ENCODE data around the gene TRIM8. TPM values are rescaled to one million over a fixed set of nuclear protein-coding genes. Genes with fewer than 3 reads are reported as not detected.

The TRIM8 gene
- total and polyA plus RNA-seq, 9 donors = 48.5 to 120 (median 84.3) TPM

DNA sequence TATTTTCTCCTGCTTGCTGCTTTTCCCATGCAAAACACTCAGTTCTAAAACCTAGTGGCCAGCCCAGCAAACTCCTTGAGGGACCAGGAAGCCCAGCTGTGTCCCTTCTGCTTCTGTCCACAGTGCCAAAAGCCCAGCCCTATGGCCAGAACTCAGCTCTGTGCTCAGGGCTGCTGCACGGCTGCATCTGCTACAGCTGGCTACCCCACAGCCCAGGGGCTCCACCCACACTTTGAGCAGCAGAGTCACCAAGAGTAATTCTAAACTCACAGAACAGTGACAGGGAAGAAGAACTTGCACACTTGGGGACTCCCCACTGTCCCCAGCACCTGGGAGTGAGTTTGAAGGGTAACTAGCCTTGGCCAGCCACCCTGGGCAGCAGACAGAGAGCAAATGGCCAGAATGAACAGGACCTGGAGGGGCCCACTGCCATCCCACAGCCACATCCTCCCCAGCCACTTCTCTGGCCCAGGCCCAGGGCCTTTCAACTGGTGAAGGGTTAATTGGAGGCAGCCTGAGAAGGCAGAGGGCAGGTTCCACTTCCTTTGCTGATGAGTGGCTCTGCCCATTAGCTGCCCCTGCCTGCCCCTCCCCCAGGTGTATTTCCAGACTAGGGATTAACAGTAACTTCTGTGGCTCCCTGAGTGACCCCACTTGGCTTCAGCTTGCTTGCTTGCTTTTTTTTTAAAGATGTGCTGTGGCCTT lies 28.1 kb upstream of the TRIM8 start:
- DNase-seq = no peak
- no peak for TF ChIP-seq POLR2A (IDR thresholded peaks at IDR 0.05)
- no peak for TF ChIP-seq EP300 (IDR thresholded peaks at IDR 0.05)
- TF ChIP-seq, protein P1, sequence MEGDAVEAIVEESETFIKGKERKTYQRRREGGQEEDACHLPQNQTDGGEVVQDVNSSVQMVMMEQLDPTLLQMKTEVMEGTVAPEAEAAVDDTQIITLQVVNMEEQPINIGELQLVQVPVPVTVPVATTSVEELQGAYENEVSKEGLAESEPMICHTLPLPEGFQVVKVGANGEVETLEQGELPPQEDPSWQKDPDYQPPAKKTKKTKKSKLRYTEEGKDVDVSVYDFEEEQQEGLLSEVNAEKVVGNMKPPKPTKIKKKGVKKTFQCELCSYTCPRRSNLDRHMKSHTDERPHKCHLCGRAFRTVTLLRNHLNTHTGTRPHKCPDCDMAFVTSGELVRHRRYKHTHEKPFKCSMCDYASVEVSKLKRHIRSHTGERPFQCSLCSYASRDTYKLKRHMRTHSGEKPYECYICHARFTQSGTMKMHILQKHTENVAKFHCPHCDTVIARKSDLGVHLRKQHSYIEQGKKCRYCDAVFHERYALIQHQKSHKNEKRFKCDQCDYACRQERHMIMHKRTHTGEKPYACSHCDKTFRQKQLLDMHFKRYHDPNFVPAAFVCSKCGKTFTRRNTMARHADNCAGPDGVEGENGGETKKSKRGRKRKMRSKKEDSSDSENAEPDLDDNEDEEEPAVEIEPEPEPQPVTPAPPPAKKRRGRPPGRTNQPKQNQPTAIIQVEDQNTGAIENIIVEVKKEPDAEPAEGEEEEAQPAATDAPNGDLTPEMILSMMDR (IDR thresholded peaks at IDR 0.05) = no peak
- Histone ChIP-seq H3K27me3 (no peaks in the 10 kb centered on the region), H3K9me3 (no peaks in the 10 kb centered on the region), H3K36me3 (no peaks in the 10 kb centered on the region), H3K27ac (no peak overlapping the region), H3K4me1 (ENCODE audit: insufficient read depth) (peaks cover 12% of the 10 kb centered on the region), H3K4me3 (no peak overlapping the region)
- WGBS, 3 donors = 16 to 44% (median 27%) methylated on average over 1 of the region's 1 CpG
- intact Hi-C loops (cut with DNase I) = no loop called here

DNA sequence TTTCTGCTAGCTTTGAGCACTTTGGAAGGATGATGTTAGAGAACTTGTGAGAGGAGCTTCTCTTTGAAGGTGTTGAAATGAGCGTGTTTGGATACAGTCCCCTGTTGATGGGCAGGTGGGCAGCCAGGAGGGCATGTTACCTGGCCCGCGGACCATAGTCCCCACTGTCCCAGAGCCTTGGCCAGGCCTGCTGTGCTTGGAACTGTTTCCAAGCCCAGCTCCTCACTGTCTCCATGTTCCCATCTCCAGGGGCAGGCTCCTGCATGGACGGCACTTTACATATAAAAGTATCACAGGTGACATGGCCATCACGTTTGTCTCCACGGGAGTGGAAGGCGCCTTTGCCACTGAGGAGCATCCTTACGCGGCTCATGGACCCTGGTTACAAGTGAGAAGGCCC lies 27.2 kb upstream of the TRIM8 start:
- no peaks in the 10 kb centered on the region for H3K9me3 ChIP-seq
- H3K4me1 ChIP-seq (ENCODE audit: insufficient read depth) = peaks cover 12% of the 10 kb centered on the region
- 88 to 97% (median 92%) methylated on average over 9 of the region's 9 CpGs for WGBS, 3 donors
- intact Hi-C loops (cut with DNase I) = no loop called here
- no peaks in the 10 kb centered on the region for H3K27me3 ChIP-seq
- DNase-seq = no peak
- no peak overlapping the region for H3K27ac ChIP-seq
- no peak for TF ChIP-seq POLR2A (IDR thresholded peaks at IDR 0.05)
- TF ChIP-seq, protein P1 (IDR thresholded peaks at IDR 0.05) = no peak
- no peak for TF ChIP-seq EP300 (IDR thresholded peaks at IDR 0.05)
- H3K36me3 ChIP-seq = no peaks in the 10 kb centered on the region
- H3K4me3 ChIP-seq = no peak overlapping the region

DNA sequence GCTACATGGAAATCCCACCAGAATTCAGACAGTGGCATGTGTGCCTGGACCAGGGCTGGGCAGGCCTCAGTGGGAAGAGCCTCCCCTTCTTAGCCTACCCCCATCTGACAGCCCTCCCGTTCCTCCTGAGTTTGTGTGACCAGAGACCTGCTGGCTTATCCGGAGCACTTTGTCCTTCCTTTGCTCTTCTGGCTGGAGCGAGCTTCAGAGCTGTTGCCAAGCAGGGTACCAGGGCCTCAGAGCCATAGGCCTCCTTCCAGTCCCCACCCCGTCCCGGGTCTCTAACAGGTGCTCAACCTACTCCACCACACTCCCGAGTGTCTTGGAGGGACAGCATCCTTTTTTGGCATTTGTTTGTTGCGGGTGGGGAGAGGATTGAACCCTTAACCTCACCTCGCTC lies 26.5 kb upstream of the TRIM8 start:
- peaks cover 12% of the 10 kb centered on the region for H3K4me1 ChIP-seq (ENCODE audit: insufficient read depth)
- DNase-seq = no peak
- no peaks in the 10 kb centered on the region for H3K36me3 ChIP-seq
- H3K27me3 ChIP-seq = no peaks in the 10 kb centered on the region
- intact Hi-C loops (cut with DNase I) = no loop called here
- TF ChIP-seq EP300 (IDR thresholded peaks at IDR 0.05) = no peak
- 84 to 88% (median 86%) methylated on average over 8 of the region's 8 CpGs for WGBS, 3 donors
- no peak overlapping the region for H3K27ac ChIP-seq
- no peak overlapping the region for H3K4me3 ChIP-seq
- no peaks in the 10 kb centered on the region for H3K9me3 ChIP-seq

DNA sequence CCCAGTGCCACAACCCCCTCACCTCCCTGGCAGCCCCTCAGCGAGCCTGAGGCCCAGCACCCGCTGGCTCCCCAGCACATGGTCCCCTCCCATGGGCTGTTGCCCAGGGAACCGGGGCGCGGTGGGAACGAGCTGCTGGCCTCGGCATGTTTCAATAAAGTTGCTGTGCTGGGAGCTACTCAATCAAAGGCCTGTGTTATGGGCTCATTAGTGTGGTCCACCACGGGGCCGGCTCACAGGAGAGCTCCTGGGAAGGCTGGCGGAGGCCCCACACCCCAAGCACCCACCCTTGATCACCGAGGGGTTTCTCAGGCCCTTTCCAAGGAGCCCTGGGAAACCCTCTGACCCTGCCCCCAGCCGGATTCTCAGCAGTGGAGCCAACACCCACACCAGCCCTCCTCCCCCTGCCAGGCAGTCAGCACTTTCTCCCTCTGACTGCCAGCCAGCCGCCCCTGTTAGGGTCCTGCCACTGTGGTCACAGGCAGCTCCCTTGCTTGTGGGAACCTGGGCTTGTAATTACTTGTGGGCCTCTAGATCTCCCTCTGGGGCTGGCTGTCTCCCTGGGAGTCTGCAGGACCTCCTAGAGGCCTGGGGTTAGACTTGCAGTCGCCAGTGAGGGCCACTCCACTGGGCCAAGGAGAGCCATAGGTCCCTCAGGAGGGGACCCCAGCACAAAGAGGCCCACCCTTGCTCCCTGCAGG lies 24.8 kb upstream of the TRIM8 start:
- intact Hi-C loops (cut with DNase I) = no loop called here
- Histone ChIP-seq H3K36me3 (no peaks in the 10 kb centered on the region), H3K4me3 (no peak overlapping the region), H3K4me1 (ENCODE audit: insufficient read depth) (peaks cover 12% of the 10 kb centered on the region), H3K27me3 (no peaks in the 10 kb centered on the region), H3K9me3 (no peaks in the 10 kb centered on the region), H3K27ac (peak overlapping the region; percentile 47 to 60)
- no peak for DNase-seq
- TF ChIP-seq, protein P1 (IDR thresholded peaks at IDR 0.05) = no peak
- TF ChIP-seq EP300 (IDR thresholded peaks at IDR 0.05) (no peak), POLR2A (IDR thresholded peaks at IDR 0.05) (no peak)
- WGBS, 3 donors = 58 to 63% (median 63%) methylated on average over 13 to 14 of the region's 14 CpGs

DNA sequence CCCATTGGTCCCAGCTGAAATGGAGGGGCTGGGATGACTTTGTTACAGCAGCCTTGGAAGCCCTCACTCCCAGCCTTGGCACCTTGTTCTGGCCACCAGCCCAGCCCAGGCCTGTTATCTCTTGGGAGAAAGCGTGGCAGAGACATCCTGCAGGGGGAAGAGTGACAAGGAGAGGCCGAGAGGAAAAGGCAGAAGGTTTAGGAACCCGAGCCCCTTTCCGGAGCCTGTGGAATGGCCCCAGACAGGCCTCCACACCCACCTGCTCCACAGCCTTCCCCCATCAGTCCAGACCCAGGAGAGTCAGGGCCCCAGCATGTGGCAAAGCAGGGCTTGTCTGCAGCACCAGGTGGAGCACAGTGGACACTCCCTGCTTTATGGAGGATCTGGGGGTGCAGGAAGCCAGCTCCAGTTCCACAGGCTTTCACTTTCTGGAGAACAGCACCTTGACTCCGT lies 24.1 kb upstream of the TRIM8 start:
- Histone ChIP-seq H3K9me3 (no peaks in the 10 kb centered on the region), H3K27ac (peak overlapping the region in 1 of 2 donors; percentile 60), H3K4me3 (no peak overlapping the region), H3K27me3 (no peaks in the 10 kb centered on the region), H3K4me1 (ENCODE audit: insufficient read depth) (peaks cover 14% of the 10 kb centered on the region), H3K36me3 (no peaks in the 10 kb centered on the region)
- intact Hi-C loops (cut with DNase I) = no loop called here
- DNase-seq = peak in 2 of 5 donors; percentile 57 to 68
- TF ChIP-seq EP300 (IDR thresholded peaks at IDR 0.05) (no peak), POLR2A (IDR thresholded peaks at IDR 0.05) (no peak)
- TF ChIP-seq, protein P1 (IDR thresholded peaks at IDR 0.05) = no peak
- WGBS, 3 donors = 13 to 21% (median 18%) methylated on average over 5 of the region's 5 CpGs

Measured in ovary (tissue), 9 donors.